Calu3 (cell line): ENCODE results near the gene RXYLT1. TPM values are rescaled to one million over a fixed set of nuclear protein-coding genes. Genes with fewer than 3 reads are reported as not detected.

Experiments used
- BruUV-seq: library from RNA; stranded (reverse); fragments of 400-500 nt; replicated peaks from 2 replicates; lab custom pipeline; 2021; lab: Mats Ljungman, UMichigan
- CTCF ChIA-PET: fragments of 300-600 bp; sonication (Branson Sonifier 250); formaldehyde crosslinking; loops from one replicate; lab custom pipeline; 2022; ENCODE audit warnings: antibody characterized with exemption; lab: Charles Lee
- DNase-seq: peaks from one replicate; pipeline ENCODE4 v3.0.0; 2022
- H3K27ac Mint-ChIP-seq: one replicate; pipeline ENCODE4 v1.8.0; 2022; ENCODE audit warnings: mixed read lengths; ENCODE audit not compliant: unreplicated experiment
- H3K27me3 Mint-ChIP-seq: one replicate; pipeline ENCODE4 v1.8.0; 2022; ENCODE audit warnings: mixed read lengths; ENCODE audit not compliant: unreplicated experiment
- H3K36me3 Mint-ChIP-seq: one replicate; pipeline ENCODE4 v1.8.0; 2022; ENCODE audit warnings: mild to moderate bottlenecking, moderate library complexity, mixed read lengths; ENCODE audit not compliant: insufficient read depth, unreplicated experiment
- H3K4me1 Mint-ChIP-seq: one replicate; pipeline ENCODE4 v1.8.0; 2022; ENCODE audit warnings: mild to moderate bottlenecking, low read depth, mixed read lengths; ENCODE audit not compliant: unreplicated experiment
- H3K4me3 Mint-ChIP-seq: one replicate; pipeline ENCODE4 v1.8.0; 2022; ENCODE audit warnings: mild to moderate bottlenecking, low read depth, moderate library complexity, mixed read lengths; ENCODE audit not compliant: unreplicated experiment
- H3K9me3 Mint-ChIP-seq: one replicate; pipeline ENCODE4 v1.8.0; 2022; ENCODE audit warnings: low read depth, mixed read lengths; ENCODE audit not compliant: unreplicated experiment
- CTCF ChIP-seq: fragments of 200-600 bp; IDR thresholded peaks from one replicate; pipeline ENCODE4 v1.8.0; 2022; ENCODE audit warnings: antibody characterized with exemption; ENCODE audit not compliant: unreplicated experiment
- intact Hi-C: fragments of 100-400 bp; cut with micrococcal nuclease; formaldehyde crosslinking; loops from one replicate; pipeline ENCODE4 v1.10.0; 2022; ENCODE audit not compliant: unreplicated experiment
- total RNA-seq: library from RNA; stranded (reverse); gene quantifications from 2 replicates; pipeline ENCODE4 v1.2.3, GENCODE V29; 2022

Gene RXYLT1
- total RNA-seq, 1 experiment from 2014 or later = 28.6 TPM

GRCh38 chr12:63808631-63809030 lies 28.9 kb downstream of the RXYLT1 start:
- DNase-seq = no peak
- Mint-ChIP-seq H3K9me3 (no peaks in the 10 kb centered on the region), H3K4me1 (no peaks in the 10 kb centered on the region), H3K36me3 (no peaks in the 10 kb centered on the region), H3K4me3 (no peak overlapping the region), H3K27me3 (no peaks in the 10 kb centered on the region), H3K27ac (no peak overlapping the region)
- intact Hi-C loops = no loop called here
- CTCF ChIA-PET = no interaction called here
- TF ChIP-seq CTCF = no peak
- no TSS peak for BruUV-seq

- no peak for DNase-seq
- H3K27ac Mint-ChIP-seq = no peak overlapping the region
- CTCF ChIA-PET = no interaction called here
- no peaks in the 10 kb centered on the region for H3K36me3 Mint-ChIP-seq
- H3K27me3 Mint-ChIP-seq = no peaks in the 10 kb centered on the region
- intact Hi-C loops = no loop called here
- TF ChIP-seq CTCF = no peak
- no peak overlapping the region for H3K4me3 Mint-ChIP-seq
- H3K4me1 Mint-ChIP-seq = no peaks in the 10 kb centered on the region
- H3K9me3 Mint-ChIP-seq = no peaks in the 10 kb centered on the region
- BruUV-seq = no TSS peak
These were observed 29.9 kb downstream of the RXYLT1 start for GRCh38 chr12:63809566-63809965.

GRCh38 chr12:63811334-63811733 lies 31.6 kb downstream of the RXYLT1 start:
- DNase-seq = no peak
- no peaks in the 10 kb centered on the region for H3K27me3 Mint-ChIP-seq
- intact Hi-C loops = no loop called here
- no peak overlapping the region for H3K4me3 Mint-ChIP-seq
- CTCF ChIA-PET = interaction anchor here (0.6 kb wide), 1 partner anchor 409 kb away, joined by 4 read pairs; no protein-coding TSS in a partner anchor
- H3K9me3 Mint-ChIP-seq = no peaks in the 10 kb centered on the region
- no peaks in the 10 kb centered on the region for H3K4me1 Mint-ChIP-seq
- TF ChIP-seq CTCF = no peak
- no peak overlapping the region for H3K27ac Mint-ChIP-seq
- no peaks in the 10 kb centered on the region for H3K36me3 Mint-ChIP-seq
- no TSS peak for BruUV-seq

- Mint-ChIP-seq H3K9me3 (no peaks in the 10 kb centered on the region), H3K4me3 (no peak overlapping the region), H3K27me3 (no peaks in the 10 kb centered on the region), H3K27ac (no peak overlapping the region), H3K4me1 (no peaks in the 10 kb centered on the region), H3K36me3 (no peaks in the 10 kb centered on the region)
- intact Hi-C loops = no loop called here
- TF ChIP-seq CTCF = no peak
- CTCF ChIA-PET = interaction anchor here (0.6 kb wide), 1 partner anchor 409 kb away, joined by 4 read pairs; no protein-coding TSS in a partner anchor
- no TSS peak for BruUV-seq
- DNase-seq = no peak
These were observed 32.0 kb downstream of the RXYLT1 start for GRCh38 chr12:63811755-63812154.
